ENCODE results near the gene RHOC. TPM values are rescaled to one million over a fixed set of nuclear protein-coding genes. Genes with fewer than 3 reads are reported as not detected.

Gene RHOC
- total RNA-seq, 2 experiments from 2014 or later = 36.3 to 37.3 TPM

DNA sequence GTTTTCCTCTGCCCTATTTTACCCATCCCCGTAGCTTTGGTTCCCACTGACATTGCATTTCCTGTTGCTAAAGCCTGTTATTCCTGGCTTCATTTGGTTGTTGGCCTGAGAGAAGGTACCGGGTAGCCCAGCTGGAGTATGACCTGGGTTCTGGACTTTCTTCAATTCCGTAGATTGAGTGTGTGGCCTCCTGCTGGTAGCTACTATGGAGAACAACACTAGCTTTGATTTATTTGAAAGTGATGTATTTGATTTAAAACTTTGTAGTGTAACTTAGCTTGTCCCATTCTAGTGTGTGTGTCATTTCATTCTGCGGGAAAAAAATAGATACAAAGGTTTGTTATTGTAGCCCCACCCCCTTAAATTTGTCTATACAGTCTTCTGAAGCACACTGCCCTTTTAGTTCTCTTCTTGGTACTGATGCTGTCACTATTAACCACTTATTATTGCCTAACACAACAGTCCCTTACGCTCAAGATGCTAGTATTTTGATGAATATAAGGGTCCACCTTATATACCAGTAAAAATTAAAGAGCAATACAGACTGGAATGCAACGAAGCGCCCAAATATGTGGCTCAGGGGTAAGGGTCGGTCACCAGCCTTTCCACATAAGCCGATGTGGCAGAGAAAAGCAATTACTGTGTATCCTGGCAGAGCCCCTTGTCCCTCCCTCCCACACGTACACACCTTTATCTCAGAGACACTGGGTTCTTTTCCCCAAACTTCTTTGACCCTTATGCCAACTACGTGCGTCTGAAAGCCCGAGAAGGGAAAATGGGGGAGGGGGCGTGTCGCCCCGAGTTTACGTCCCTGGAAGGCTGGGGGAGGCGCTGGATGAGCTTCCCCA, 33.1 kb downstream of the RHOC start:
- Mint-ChIP-seq H3K4me1 (ENCODE audit: low read depth) (peaks cover 45% of the 10 kb centered on the region), H3K4me3 (peak overlapping the region; percentile 92), H3K27ac (peak overlapping the region; percentile 84), H3K27me3 (ENCODE audit: low read depth) (no peaks in the 10 kb centered on the region), H3K36me3 (ENCODE audit: low read depth) (peaks cover 26% of the 10 kb centered on the region), H3K9me3 (no peaks in the 10 kb centered on the region)
- intact Hi-C loops (cut with micrococcal nuclease) = loop anchor here (1.0 to 10.0 kb wide), 4 partner anchors 26 to 169 kb away; partner anchors contain the start of gene WNT2B
- CTCF ChIA-PET = interaction anchor here (0.5 to 2.9 kb wide), 6 partner anchors 10 to 208 kb away, joined by 3 to 11 read pairs (median 7); no protein-coding TSS in a partner anchor
- peak; percentile 24 for DNase-seq

- Mint-ChIP-seq H3K4me3 (no peak overlapping the region), H3K4me1 (ENCODE audit: low read depth) (peaks cover 47% of the 10 kb centered on the region), H3K9me3 (no peaks in the 10 kb centered on the region), H3K36me3 (ENCODE audit: low read depth) (peaks cover 33% of the 10 kb centered on the region), H3K27ac (no peak overlapping the region), H3K27me3 (ENCODE audit: low read depth) (no peaks in the 10 kb centered on the region)
- CTCF ChIA-PET = interaction anchor here (1.1 to 2.2 kb wide), 5 partner anchors 9 to 207 kb away, joined by 3 to 11 read pairs (median 5); no protein-coding TSS in a partner anchor
- intact Hi-C loops (cut with micrococcal nuclease) = loop anchor here (10.0 kb wide), 1 partner anchor 168 kb away; the partner anchor contains the start of gene WNT2B
- DNase-seq = no peak
These were observed 34.1 kb downstream of the RHOC start for GRCh38 chr1:112672842-112673241.

GRCh38 chr1:112672009-112672408, 34.9 kb downstream of the RHOC start:
- no peak for DNase-seq
- Mint-ChIP-seq H3K36me3 (ENCODE audit: low read depth) (peaks cover 39% of the 10 kb centered on the region), H3K4me1 (ENCODE audit: low read depth) (peaks cover 48% of the 10 kb centered on the region), H3K4me3 (no peak overlapping the region), H3K27ac (no peak overlapping the region), H3K27me3 (ENCODE audit: low read depth) (no peaks in the 10 kb centered on the region), H3K9me3 (no peaks in the 10 kb centered on the region)
- intact Hi-C loops (cut with micrococcal nuclease) = loop anchor here (10.0 kb wide), 1 partner anchor 167 kb away; the partner anchor contains the start of gene WNT2B
- CTCF ChIA-PET = interaction anchor here (0.5 to 1.3 kb wide), 2 partner anchors 10 to 590 kb away, joined by 3 to 5 read pairs; no protein-coding TSS in a partner anchor

DNA sequence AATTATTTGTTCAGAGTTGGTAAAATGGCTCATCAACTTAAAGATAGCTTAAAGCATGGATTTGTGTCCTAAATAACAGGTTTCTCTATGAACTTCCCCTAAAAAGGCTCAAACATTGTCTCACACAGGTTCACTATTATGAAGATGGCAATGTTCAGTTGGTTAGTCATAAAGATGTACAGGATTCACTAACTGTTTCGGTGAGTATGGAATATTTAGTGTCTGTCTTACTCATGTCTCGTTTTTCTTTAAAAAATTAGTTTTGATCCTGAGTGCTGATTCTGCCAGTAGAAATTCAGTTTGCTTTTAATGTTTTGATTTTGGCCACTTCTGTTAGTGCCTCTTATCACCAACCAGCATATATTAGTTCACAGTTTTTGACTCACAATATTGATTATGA, 40.0 kb downstream of the RHOC start:
- no peak for DNase-seq
- H3K27ac Mint-ChIP-seq = peak overlapping the region; percentile 67
- H3K27me3 Mint-ChIP-seq (ENCODE audit: low read depth) = no peaks in the 10 kb centered on the region
- H3K36me3 Mint-ChIP-seq (ENCODE audit: low read depth) = peaks cover 64% of the 10 kb centered on the region
- intact Hi-C loops (cut with micrococcal nuclease) = loop anchor here (1.0 to 5.0 kb wide), 3 partner anchors 47 to 1205 kb away; partner anchors contain the start of genes PTPN22 and SLC16A1
- H3K9me3 Mint-ChIP-seq = no peaks in the 10 kb centered on the region
- H3K4me1 Mint-ChIP-seq (ENCODE audit: low read depth) = peaks cover 33% of the 10 kb centered on the region
- CTCF ChIA-PET = no interaction called here
- H3K4me3 Mint-ChIP-seq = no peak overlapping the region

GRCh38 chr1:112665857-112666256, 41.1 kb downstream of the RHOC start:
- peak overlapping the region; percentile 25 for H3K27ac Mint-ChIP-seq
- CTCF ChIA-PET = no interaction called here
- peaks cover 67% of the 10 kb centered on the region for H3K36me3 Mint-ChIP-seq (ENCODE audit: low read depth)
- H3K4me1 Mint-ChIP-seq (ENCODE audit: low read depth) = peaks cover 33% of the 10 kb centered on the region
- no peak for DNase-seq
- no peak overlapping the region for H3K4me3 Mint-ChIP-seq
- intact Hi-C loops (cut with micrococcal nuclease) = loop anchor here (5.0 kb wide), 2 partner anchors 291 to 1206 kb away; partner anchors contain the start of genes PTPN22 and SLC16A1
- no peaks in the 10 kb centered on the region for H3K9me3 Mint-ChIP-seq
- no peaks in the 10 kb centered on the region for H3K27me3 Mint-ChIP-seq (ENCODE audit: low read depth)

DNA sequence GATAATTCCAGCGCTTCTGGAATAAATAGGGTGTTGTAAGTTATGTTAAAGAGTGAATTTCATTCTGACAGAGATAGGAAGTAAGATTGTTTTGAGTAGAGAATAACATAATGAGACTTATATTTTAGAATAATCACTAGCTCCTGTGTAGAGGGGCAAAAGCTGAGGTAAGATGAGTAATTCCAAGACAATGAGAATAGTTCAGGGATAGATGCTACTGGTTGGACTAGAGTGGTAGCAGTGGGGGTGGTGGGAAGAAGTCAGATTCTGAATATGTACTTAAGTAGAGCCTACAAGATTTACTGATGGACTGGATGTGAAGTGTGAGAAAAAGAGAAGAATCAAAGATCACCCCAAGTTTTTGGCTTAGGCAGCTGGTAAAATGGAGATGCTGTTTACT, 55.7 kb downstream of the RHOC start:
- Mint-ChIP-seq H3K9me3 (no peaks in the 10 kb centered on the region), H3K4me3 (no peak overlapping the region), H3K27me3 (ENCODE audit: low read depth) (no peaks in the 10 kb centered on the region), H3K36me3 (ENCODE audit: low read depth) (peaks cover 38% of the 10 kb centered on the region), H3K4me1 (ENCODE audit: low read depth) (peaks cover 15% of the 10 kb centered on the region), H3K27ac (peak overlapping the region; percentile 57)
- intact Hi-C loops (cut with micrococcal nuclease) = no loop called here
- no peak for DNase-seq
- CTCF ChIA-PET = interaction anchor here (0.9 kb wide), 1 partner anchor 21 kb away, joined by 3 read pairs; no protein-coding TSS in a partner anchor

Other genes with a start within 250 kb of the RHOC start
- gene WNT2B, start 198.2 kb downstream of the RHOC start, total RNA-seq = under 1 TPM in 1 of 2 experiments, not detected in 1; 0.12 TPM
- gene ST7L, start 88.0 kb downstream of the RHOC start, total RNA-seq = 10 to 100 TPM; 12.1 to 16.4 TPM
- 100 to 1,000 TPM; 231 to 242 TPM for gene CAPZA1, start 87.3 kb downstream of the RHOC start, total RNA-seq
- 10 to 100 TPM; 46.0 to 48.8 TPM for gene MOV10, start 32.5 kb downstream of the RHOC start, total RNA-seq
- 1 to 10 TPM in 1 of 2 experiments, under 1 TPM in 1; 0.74 to 1.0 TPM for gene PPM1J, start 8.2 kb upstream of the RHOC start, total RNA-seq
- gene SLC16A1, start 249.1 kb upstream of the RHOC start, total RNA-seq = 10 to 100 TPM; 56.3 to 57.5 TPM

Measured in activated naive CD4-positive, alpha-beta T cell treated with anti-CD3 and anti-CD28 coated beads for 36 hours (primary cell).